ENCODE results near the gene TDG. TPM values are rescaled to one million over a fixed set of nuclear protein-coding genes. Genes with fewer than 3 reads are reported as not detected.
"Not testable (repeated sequence)": the region's sequence is repeated elsewhere in the genome, so short reads cannot be mapped to it uniquely, and the experiment has no call there.

The TDG gene
- total RNA-seq, 1 donor from 2014 or later = 34.2 TPM

DNA sequence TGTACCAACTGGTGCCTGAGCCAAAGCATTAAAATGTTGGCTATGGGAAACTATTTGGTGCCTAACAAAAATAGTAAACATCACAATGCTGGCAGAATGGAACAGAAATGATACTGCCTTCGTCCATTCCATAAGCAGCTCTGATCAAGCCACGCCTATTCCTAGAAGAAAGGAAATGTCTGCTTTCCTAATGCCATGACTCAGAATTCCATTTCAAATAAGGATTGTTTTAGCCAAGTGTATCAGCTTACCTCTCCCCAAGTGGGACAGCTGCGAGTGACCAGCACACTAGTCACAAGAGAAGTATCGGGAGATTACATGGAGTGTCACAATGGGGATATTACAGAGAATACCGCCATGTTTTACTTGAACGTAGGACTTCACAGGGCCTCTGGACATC, 45.6 kb downstream of the TDG start:
- TF ChIP-seq, protein P1, sequence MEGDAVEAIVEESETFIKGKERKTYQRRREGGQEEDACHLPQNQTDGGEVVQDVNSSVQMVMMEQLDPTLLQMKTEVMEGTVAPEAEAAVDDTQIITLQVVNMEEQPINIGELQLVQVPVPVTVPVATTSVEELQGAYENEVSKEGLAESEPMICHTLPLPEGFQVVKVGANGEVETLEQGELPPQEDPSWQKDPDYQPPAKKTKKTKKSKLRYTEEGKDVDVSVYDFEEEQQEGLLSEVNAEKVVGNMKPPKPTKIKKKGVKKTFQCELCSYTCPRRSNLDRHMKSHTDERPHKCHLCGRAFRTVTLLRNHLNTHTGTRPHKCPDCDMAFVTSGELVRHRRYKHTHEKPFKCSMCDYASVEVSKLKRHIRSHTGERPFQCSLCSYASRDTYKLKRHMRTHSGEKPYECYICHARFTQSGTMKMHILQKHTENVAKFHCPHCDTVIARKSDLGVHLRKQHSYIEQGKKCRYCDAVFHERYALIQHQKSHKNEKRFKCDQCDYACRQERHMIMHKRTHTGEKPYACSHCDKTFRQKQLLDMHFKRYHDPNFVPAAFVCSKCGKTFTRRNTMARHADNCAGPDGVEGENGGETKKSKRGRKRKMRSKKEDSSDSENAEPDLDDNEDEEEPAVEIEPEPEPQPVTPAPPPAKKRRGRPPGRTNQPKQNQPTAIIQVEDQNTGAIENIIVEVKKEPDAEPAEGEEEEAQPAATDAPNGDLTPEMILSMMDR (IDR thresholded peaks at IDR 0.05) = no peak
- H3K9me3 Mint-ChIP-seq = peaks cover 2% of the 10 kb centered on the region
- POLR2A ChIA-PET = no interaction called here
- no peak for DNase-seq
- intact Hi-C loops (cut with micrococcal nuclease) = no loop called here
- CTCF ChIA-PET = no interaction called here
- ATAC-seq (ENCODE audit: low read depth) = no peak
- no peaks in the 10 kb centered on the region for H3K36me3 Mint-ChIP-seq (ENCODE audit: low read depth)
- H3K4me1 Mint-ChIP-seq = no peaks in the 10 kb centered on the region
- H3K27me3 Mint-ChIP-seq = peaks cover 10% of the 10 kb centered on the region
- no peak overlapping the region for H3K27ac Mint-ChIP-seq
- H3K4me3 Mint-ChIP-seq = no peak overlapping the region

DNA sequence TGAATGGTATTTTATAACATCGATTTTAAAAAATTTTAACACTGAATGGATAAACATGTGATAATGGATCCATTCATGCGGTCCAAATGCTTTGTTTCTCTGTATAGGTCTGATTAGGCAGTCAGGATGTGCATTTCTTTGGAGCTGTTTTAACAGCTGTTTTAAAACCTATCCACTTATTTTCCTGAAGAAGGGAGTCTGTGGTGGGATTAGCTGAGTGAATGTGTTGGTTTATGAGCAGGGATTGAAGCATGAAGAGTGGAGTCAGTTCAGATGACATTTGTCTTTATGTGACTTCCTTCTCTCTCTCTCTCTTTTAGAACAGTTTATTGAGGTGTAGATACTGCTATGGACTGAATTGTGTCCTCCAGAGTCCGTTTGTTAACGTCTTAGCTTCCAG, 46.7 kb downstream of the TDG start:
- no peak overlapping the region for H3K4me3 Mint-ChIP-seq
- POLR2A ChIA-PET = no interaction called here

DNA sequence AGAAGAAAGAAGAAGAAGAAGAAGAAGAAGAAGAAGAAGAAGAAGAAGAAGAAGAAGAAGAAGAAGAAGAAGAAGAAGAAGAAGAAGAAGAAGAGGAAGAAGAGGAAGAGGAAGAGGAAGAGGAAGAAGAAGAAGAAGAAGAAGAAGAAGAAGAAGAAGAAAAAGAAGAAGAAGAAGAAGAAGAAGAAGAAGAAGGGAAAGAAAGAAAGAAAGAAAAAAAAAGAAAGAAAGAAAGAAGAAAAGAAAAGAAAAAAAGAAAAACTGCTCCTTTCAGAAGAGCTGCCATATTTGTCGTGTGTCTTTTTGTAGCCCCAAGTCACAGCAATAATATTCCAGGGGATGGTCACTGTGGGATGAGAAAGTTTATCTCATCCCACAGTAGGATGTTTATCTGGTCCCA, 56.2 kb downstream of the TDG start:
- ATAC-seq (ENCODE audit: low read depth); H3K9me3 Mint-ChIP-seq; POLR2A ChIA-PET; H3K27ac Mint-ChIP-seq; H3K4me3 Mint-ChIP-seq; H3K36me3 Mint-ChIP-seq (ENCODE audit: low read depth); CTCF ChIA-PET; DNase-seq; intact Hi-C loops (cut with micrococcal nuclease); H3K4me1 Mint-ChIP-seq: not testable (repeated sequence)
- peaks cover 12% of the 10 kb centered on the region for H3K27me3 Mint-ChIP-seq

More for the DNA sequence above, 46.7 kb downstream of the TDG start:
- Mint-ChIP-seq H3K36me3 (ENCODE audit: low read depth) (no peaks in the 10 kb centered on the region), H3K4me1 (no peaks in the 10 kb centered on the region), H3K27ac (no peak overlapping the region), H3K27me3 (peaks cover 12% of the 10 kb centered on the region), H3K9me3 (peaks cover 2% of the 10 kb centered on the region)
- intact Hi-C loops (cut with micrococcal nuclease) = no loop called here
- ATAC-seq (ENCODE audit: low read depth) (no peak), DNase-seq (no peak)
- TF ChIP-seq, protein P1 (IDR thresholded peaks at IDR 0.05) = no peak
- CTCF ChIA-PET = no interaction called here

DNA sequence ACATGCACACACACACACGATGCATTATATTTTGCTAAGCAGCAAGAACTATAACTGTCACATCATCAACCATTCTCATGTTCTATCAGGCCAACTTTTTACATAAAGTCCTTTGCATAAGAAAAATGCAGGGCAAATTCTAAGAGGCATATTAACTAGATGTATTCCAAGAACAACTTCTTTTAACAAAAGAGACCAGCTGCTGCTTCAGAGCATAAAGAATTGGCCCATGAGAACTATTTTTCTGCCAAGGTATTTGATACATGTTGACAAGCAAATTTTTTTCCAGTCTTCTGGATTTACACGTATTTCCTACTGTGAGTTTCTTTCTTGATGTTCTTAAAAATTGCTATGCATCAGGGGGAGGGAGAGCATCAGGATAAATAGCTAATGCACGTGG, 57.1 kb downstream of the TDG start:
- POLR2A ChIA-PET = no interaction called here
- no peak overlapping the region for H3K4me3 Mint-ChIP-seq
- intact Hi-C loops (cut with micrococcal nuclease) = no loop called here

DNA sequence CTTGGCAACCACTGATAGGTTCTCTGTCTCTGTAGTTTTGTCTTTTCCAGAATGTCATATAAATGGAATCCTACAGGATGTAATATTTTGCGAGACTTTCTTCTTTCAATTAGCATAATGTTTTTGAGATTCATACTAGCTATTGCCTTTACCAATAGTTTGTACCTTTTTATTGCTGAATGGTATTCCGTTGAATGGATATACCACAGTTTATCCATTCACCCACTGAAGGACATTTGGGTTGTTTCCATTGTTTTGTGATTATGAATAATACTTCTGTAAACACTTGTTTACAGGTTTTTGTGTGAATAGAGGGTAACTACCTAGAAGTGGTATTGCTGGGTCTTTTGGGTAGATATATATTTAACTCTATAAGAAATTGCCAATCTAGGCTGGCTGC, 58.0 kb downstream of the TDG start:
- H3K27ac Mint-ChIP-seq = no peak overlapping the region

More for the DNA sequence above, 57.1 kb downstream of the TDG start:
- Mint-ChIP-seq H3K27me3 (peaks cover 11% of the 10 kb centered on the region), H3K4me1 (no peaks in the 10 kb centered on the region), H3K27ac (no peak overlapping the region), H3K9me3 (peaks cover 2% of the 10 kb centered on the region), H3K36me3 (ENCODE audit: low read depth) (no peaks in the 10 kb centered on the region)
- TF ChIP-seq, protein P1 (IDR thresholded peaks at IDR 0.05) = no peak
- CTCF ChIA-PET = no interaction called here
- DNase-seq (no peak), ATAC-seq (ENCODE audit: low read depth) (no peak)

More for the DNA sequence above, 58.0 kb downstream of the TDG start:
- Mint-ChIP-seq H3K4me3 (no peak overlapping the region), H3K36me3 (ENCODE audit: low read depth) (no peaks in the 10 kb centered on the region), H3K4me1 (no peaks in the 10 kb centered on the region), H3K9me3 (peaks cover 2% of the 10 kb centered on the region), H3K27me3 (peaks cover 11% of the 10 kb centered on the region)
- POLR2A ChIA-PET = no interaction called here
- CTCF ChIA-PET = no interaction called here
- TF ChIP-seq, protein P1 (IDR thresholded peaks at IDR 0.05) = no peak
- ATAC-seq (ENCODE audit: low read depth) (no peak), DNase-seq (no peak)
- intact Hi-C loops (cut with micrococcal nuclease) = no loop called here

All from activated B cell treated with CpG ODN at 0.5 μM for 24 hours (primary cell).